ENCODE data around the gene PDE10A.
"Not testable (repeated sequence)": the region's sequence is repeated elsewhere in the genome, so short reads cannot be mapped to it uniquely, and the experiment has no call there.

PDE10A gene

DNA sequence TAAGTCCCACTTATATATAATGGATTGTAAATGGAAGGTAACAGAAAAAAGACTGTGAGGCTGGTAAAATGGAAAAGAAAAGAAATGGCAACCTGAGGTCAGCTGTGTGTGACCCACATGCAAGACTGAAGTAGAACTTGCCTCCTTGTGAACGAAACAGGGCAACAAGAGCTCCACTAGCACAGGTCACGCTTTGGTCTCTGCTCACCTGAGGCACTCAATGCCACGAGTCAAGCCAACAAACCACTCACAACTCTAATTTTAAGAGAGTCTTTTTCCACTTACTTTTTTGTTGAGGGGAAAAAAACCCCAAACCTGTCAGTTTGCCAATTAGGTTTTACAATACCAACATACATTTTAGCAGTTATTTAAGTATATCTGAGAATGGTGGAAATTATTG, 65.2 kb downstream of the PDE10A start:
- Histone ChIP-seq H3K36me3 (no peaks in the 10 kb centered on the region), H3K4me3 (no peak overlapping the region), H3K9ac (no peak overlapping the region), H3K27me3 (no peaks in the 10 kb centered on the region), H3K4me1 (no peaks in the 10 kb centered on the region), H3K9me3 (replicated peaks in 1 of 11) (peaks cover 0 to 8% (median 0%) of the 10 kb centered on the region in 11 experiments; a peak in 2 of 22 replicates), H3K27ac (no peak overlapping the region), H3K4me2 (no peak overlapping the region), H4K20me1 (no peaks in the 10 kb centered on the region)
- no peak for TF ChIP-seq Cebpa-rat (IDR thresholded peaks at IDR 0.05)

DNA sequence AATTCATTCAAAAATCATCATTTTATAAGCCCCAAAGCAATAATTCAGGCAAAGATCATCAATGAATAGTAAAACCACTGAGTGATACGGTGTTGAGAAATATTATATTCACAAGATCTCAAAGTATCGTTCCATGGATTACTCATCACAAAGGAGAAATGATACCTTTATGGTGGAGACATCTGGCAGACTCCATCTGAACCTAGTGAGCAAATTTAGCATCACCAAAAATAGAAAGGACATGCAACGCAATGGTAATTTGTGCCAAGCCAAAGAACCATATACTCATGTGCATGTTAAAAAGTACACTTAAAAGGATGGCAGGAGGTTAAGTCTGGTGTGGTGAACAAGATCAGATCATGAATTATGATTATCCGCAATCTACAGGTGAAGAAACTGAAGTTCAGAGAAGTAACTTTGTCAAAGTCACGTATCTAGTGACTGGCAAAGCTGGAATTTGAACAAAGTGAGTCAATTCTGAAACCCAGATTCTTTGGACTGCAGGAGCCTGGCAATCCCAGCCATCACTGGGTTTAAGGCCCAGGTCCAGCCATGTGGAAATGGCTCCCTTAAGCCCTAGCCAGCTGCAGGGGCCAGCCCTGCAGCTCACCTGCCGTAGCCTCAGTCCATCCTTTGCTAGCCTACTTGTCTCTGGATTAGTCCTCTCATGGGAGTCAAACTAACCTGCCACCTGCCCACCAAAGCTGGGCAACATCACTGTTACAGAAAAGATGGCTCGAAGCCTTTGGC, 68.3 kb downstream of the PDE10A start:
- TF ChIP-seq Cebpa-rat (IDR thresholded peaks at IDR 0.05) = no peak
- H3K4me2 ChIP-seq = no peak overlapping the region

DNA sequence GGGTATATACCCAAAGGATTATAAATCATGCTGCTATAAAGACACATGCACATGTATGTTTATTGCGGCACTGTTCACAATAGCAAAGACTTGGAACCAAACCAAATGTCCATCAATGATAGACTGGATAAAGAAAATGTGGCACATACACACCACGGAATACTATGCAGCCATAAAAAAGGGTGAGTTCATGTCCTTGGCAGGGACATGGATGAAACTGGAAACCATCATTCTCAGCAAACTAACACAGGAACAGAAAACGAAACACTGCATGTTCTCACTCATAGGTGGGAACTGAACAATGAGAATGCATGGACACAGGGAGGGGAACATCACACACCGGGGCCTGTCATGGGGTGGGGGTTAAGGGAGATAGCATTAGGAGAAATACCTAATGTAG, 70.1 kb downstream of the PDE10A start:
- H3K36me3 ChIP-seq; H4K20me1 ChIP-seq; H3K9me3 ChIP-seq (replicated peaks in 1 of 11); H3K9ac ChIP-seq; H3K27ac ChIP-seq; H3K27me3 ChIP-seq; H3K4me3 ChIP-seq; H3K4me2 ChIP-seq; H3K4me1 ChIP-seq: not testable (repeated sequence)

More for the DNA sequence above, 68.3 kb downstream of the PDE10A start:
- Histone ChIP-seq H4K20me1 (no peaks in the 10 kb centered on the region), H3K27me3 (no peaks in the 10 kb centered on the region), H3K36me3 (no peaks in the 10 kb centered on the region), H3K4me1 (no peaks in the 10 kb centered on the region), H3K9ac (no peak overlapping the region), H3K27ac (no peak overlapping the region), H3K4me3 (no peak overlapping the region), H3K9me3 (replicated peaks in 1 of 11) (peaks cover 0 to 4% (median 0%) of the 10 kb centered on the region in 11 experiments; a peak in 3 of 22 replicates)

DNA sequence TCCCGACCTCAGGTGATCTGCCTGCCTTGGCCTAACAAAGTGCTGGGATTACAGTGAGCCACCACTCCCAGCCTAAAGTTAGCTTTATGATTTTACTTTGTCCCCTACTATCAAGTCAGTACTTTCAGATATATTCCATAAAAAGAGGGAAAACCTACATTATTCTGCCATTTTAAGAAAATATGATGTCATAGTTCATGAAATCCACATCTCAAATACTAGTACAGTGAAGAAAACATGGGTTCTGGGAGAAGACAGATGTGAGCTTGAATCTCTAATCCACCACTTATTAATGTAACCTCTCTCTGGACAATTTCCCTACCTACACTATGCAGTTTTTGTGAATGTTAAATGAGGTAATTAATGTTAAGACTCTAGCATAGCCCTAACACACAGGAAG, 74.5 kb downstream of the PDE10A start:
- no peaks in the 10 kb centered on the region for H3K36me3 ChIP-seq
- H4K20me1 ChIP-seq = no peaks in the 10 kb centered on the region
- TF ChIP-seq Cebpa-rat (IDR thresholded peaks at IDR 0.05) = no peak
- no peak overlapping the region for H3K27ac ChIP-seq
- no peak overlapping the region for H3K4me2 ChIP-seq
- H3K4me1 ChIP-seq = no peaks in the 10 kb centered on the region
- H3K9me3 ChIP-seq (replicated peaks in 1 of 11) = peaks cover 0 to 17% (median 7%) of the 10 kb centered on the region in 11 experiments; a peak in 13 of 22 replicates
- H3K4me3 ChIP-seq = no peak overlapping the region
- H3K27me3 ChIP-seq = no peaks in the 10 kb centered on the region
- H3K9ac ChIP-seq = no peak overlapping the region

DNA sequence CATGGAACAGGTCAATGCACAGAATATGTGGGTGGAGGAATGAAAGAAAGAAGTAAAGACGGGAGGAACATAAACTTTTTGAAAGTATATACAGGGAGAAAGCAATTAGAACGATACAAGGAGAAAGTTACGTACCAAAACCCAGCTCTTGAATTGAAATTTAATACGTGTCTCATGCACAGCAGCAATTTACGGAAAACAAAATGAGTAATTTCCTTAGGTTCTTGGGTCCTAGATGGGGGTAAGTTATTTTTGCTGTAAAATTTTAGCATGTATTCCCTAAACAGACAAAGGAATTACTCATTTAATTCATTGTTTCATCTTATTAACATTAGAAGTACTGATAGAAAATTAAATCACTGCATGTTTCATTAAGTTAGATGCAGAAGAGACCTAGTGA, 75.8 kb downstream of the PDE10A start:
- H3K36me3 ChIP-seq = no peaks in the 10 kb centered on the region
- peaks cover 0 to 17% (median 7%) of the 10 kb centered on the region in 11 experiments; a peak in 12 of 22 replicates for H3K9me3 ChIP-seq (replicated peaks in 1 of 11)
- H4K20me1 ChIP-seq = no peaks in the 10 kb centered on the region
- H3K4me1 ChIP-seq = no peaks in the 10 kb centered on the region
- no peak overlapping the region for H3K4me3 ChIP-seq
- H3K27ac ChIP-seq = no peak overlapping the region
- TF ChIP-seq Cebpa-rat (IDR thresholded peaks at IDR 0.05) = no peak
- no peaks in the 10 kb centered on the region for H3K27me3 ChIP-seq
- no peak overlapping the region for H3K9ac ChIP-seq
- H3K4me2 ChIP-seq = no peak overlapping the region

DNA sequence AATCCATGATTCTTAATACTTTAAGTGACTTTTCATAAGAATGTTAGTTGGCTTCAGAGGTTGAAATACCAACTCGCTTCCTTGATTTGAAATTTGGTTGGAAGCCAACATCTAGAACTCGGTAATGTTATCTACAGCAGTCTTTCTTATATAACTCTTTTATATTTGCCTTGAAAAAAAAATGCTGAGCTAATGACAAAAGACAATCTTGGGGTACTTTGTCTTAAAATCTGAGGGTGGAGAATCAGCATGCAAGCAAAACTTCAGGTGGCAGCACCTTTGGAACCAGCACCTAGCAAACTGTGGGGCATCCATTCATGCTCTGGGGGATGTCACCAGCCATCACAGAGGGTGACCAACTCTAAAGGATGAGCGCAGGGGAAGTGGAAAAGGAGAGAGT, 76.3 kb downstream of the PDE10A start:
- Histone ChIP-seq H3K4me1 (no peaks in the 10 kb centered on the region), H3K27ac (no peak overlapping the region), H4K20me1 (no peaks in the 10 kb centered on the region), H3K4me3 (no peak overlapping the region), H3K36me3 (no peaks in the 10 kb centered on the region), H3K9me3 (replicated peaks in 1 of 11) (peaks cover 0 to 17% (median 7%) of the 10 kb centered on the region in 11 experiments; a peak in 12 of 22 replicates), H3K4me2 (no peak overlapping the region), H3K27me3 (no peaks in the 10 kb centered on the region), H3K9ac (no peak overlapping the region)
- no peak for TF ChIP-seq Cebpa-rat (IDR thresholded peaks at IDR 0.05)

DNA sequence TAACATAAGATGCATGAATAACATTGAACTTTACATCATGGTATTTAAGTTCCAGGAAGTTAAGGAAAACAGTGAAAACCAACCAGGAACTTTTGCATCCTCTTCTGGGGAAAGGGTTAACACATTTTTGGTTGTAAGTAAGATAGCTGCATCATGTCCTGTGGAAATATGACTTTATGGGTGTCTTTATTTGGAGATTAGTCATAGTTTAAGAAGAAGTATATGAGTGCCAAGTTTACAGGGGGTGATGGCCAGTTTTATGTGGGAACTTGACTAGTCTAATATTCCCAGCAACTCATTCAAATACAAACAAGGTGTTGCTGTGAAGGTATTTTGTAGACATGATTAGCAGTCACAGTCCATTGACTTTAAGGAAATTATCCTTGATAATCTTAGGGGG, 78.0 kb downstream of the PDE10A start:
- peaks cover 0 to 17% (median 7%) of the 10 kb centered on the region in 11 experiments; a peak in 11 of 22 replicates for H3K9me3 ChIP-seq (replicated peaks in 1 of 11)
- no peaks in the 10 kb centered on the region for H3K4me1 ChIP-seq
- H3K4me2 ChIP-seq = no peak overlapping the region
- no peak overlapping the region for H3K4me3 ChIP-seq
- no peak overlapping the region for H3K27ac ChIP-seq
- no peaks in the 10 kb centered on the region for H3K36me3 ChIP-seq
- no peaks in the 10 kb centered on the region for H4K20me1 ChIP-seq
- no peaks in the 10 kb centered on the region for H3K27me3 ChIP-seq
- no peak overlapping the region for H3K9ac ChIP-seq
- no peak for TF ChIP-seq Cebpa-rat (IDR thresholded peaks at IDR 0.05)

DNA sequence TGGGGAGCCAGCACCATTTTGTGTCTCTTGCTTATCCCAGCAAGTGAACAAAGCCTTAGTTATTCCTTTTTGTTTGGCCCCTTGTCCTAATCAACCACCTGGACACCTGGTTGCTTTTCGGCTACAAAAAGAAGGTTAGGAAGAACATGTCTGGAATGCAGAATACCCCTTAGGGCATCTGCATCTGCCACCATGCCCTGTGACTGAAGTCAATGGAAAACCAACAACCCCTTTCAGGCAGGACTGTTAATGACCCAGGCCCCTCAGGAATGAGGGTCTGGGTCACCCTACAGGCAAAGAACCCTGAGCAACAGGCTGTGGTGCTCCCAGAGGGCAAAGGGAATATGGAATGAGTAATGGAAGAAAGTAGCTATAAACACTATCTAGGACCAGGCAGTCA, 78.5 kb downstream of the PDE10A start:
- Histone ChIP-seq H3K9me3 (replicated peaks in 1 of 11) (peaks cover 0 to 17% (median 7%) of the 10 kb centered on the region in 11 experiments; a peak in 11 of 22 replicates), H3K36me3 (no peaks in the 10 kb centered on the region), H3K27ac (no peak overlapping the region), H3K4me3 (no peak overlapping the region), H3K4me1 (no peaks in the 10 kb centered on the region), H4K20me1 (no peaks in the 10 kb centered on the region), H3K9ac (no peak overlapping the region), H3K4me2 (no peak overlapping the region), H3K27me3 (no peaks in the 10 kb centered on the region)
- no peak for TF ChIP-seq Cebpa-rat (IDR thresholded peaks at IDR 0.05)

DNA sequence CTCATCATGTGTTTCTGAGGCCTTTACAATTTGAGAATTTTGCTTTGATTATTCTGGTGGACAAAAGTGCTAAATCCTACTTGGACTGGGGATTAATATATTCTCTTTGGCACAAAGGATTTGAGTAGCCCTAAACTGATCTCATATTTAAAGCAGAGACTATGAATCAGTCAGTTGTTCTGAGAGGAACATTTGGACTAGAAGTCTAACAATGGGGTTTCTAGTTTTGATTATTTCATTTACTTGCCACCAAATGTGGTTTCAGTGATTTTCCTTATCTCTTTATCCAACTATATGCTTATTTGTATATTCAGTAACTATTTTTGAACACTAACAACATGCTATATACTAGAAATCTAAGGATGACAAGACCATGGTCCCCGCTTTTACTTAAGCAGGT, 81.4 kb downstream of the PDE10A start:
- peaks cover 0 to 22% (median 10%) of the 10 kb centered on the region in 11 experiments; a peak in 15 of 22 replicates for H3K9me3 ChIP-seq (replicated peaks in 1 of 11)
- H3K36me3 ChIP-seq = no peaks in the 10 kb centered on the region
- no peak overlapping the region for H3K4me2 ChIP-seq
- no peak for TF ChIP-seq Cebpa-rat (IDR thresholded peaks at IDR 0.05)
- H4K20me1 ChIP-seq = no peaks in the 10 kb centered on the region
- H3K27ac ChIP-seq = no peak overlapping the region
- no peak overlapping the region for H3K9ac ChIP-seq
- H3K4me1 ChIP-seq = no peaks in the 10 kb centered on the region
- no peaks in the 10 kb centered on the region for H3K27me3 ChIP-seq
- H3K4me3 ChIP-seq = no peak overlapping the region

DNA sequence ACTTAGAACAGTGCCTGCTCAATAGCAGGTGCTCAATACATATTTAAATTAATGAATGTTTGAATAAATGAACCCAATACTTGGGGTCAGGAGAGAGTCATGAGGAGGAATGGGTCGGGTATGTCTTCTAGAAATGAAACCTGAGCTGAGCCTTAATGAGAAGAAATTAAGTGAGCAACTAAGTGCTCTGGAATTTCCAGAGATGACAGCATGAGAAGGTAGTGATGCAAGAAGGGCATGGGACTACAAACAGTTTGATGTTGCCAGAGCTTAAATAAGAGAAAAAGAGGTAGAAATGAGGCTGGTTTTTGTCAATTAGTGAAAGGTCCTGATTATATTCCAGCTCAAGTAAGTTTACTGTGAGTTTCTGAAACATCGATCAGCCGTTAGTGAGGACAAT, 82.9 kb downstream of the PDE10A start:
- no peaks in the 10 kb centered on the region for H3K4me1 ChIP-seq
- no peak overlapping the region for H3K4me2 ChIP-seq
- no peak for TF ChIP-seq Cebpa-rat (IDR thresholded peaks at IDR 0.05)
- no peaks in the 10 kb centered on the region for H4K20me1 ChIP-seq
- no peaks in the 10 kb centered on the region for H3K27me3 ChIP-seq
- H3K4me3 ChIP-seq = no peak overlapping the region
- no peak overlapping the region for H3K27ac ChIP-seq
- H3K9me3 ChIP-seq (replicated peaks in 1 of 11) = peaks cover 0 to 13% (median 2%) of the 10 kb centered on the region in 11 experiments; a peak in 11 of 22 replicates
- H3K9ac ChIP-seq = no peak overlapping the region
- H3K36me3 ChIP-seq = no peaks in the 10 kb centered on the region
